OCI-LY3 (cell line): ENCODE measurements around the gene WDR5.

Experiments used
- H2AFZ ChIP-seq: fragments of 200-600, 300-600 bp; shearing (Covaris generic); 2 replicates; pipeline ENCODE4 v1.6.0; 2014; ENCODE audit warnings: antibody characterized with exemption, low read depth, low read length
- H3K27ac ChIP-seq: fragments of 200-600, 300-600 bp; sonication (generic); 2 replicates; pipeline ENCODE4 v1.5.1; 2014; ENCODE audit warnings: mild to moderate bottlenecking, low read length, moderate library complexity, mixed read lengths
- H3K27me3 ChIP-seq: fragments of 200-600, 300-600 bp; sonication (generic); 2 replicates; pipeline ENCODE4 v1.6.1; 2014; ENCODE audit warnings: low read depth, low read length, mixed read lengths
- H3K36me3 ChIP-seq: fragments of 200-600, 300-600 bp; sonication (generic); replicated peaks from 2 replicates; pipeline ENCODE3; 2014; ENCODE audit warnings: low read depth, low read length, mixed read lengths
- H3K4me1 ChIP-seq: fragments of 300-600, 200-600 bp; sonication (generic); 2 replicates; pipeline ENCODE4 v1.6.1; 2014; ENCODE audit warnings: low read length, mixed read lengths
- H3K4me2 ChIP-seq: fragments of 200-600, 300-600 bp; sonication (generic); 2 replicates; pipeline ENCODE4 v1.6.1; 2014; ENCODE audit warnings: low read length, mixed read lengths
- H3K4me3 ChIP-seq: fragments of 300-600, 200-600 bp; sonication (generic); 2 replicates; pipeline ENCODE4 v1.5.1; 2014; ENCODE audit warnings: antibody characterized with exemption, mild to moderate bottlenecking, low read length, moderate library complexity
- H3K79me2 ChIP-seq: fragments of 300-600, 200-600 bp; shearing (Covaris generic); 2 replicates; pipeline ENCODE4 v1.6.1; 2014; ENCODE audit warnings: mild to moderate bottlenecking, low read length, mixed read lengths
- H3K9ac ChIP-seq: fragments of 300-600, 200-600 bp; shearing (Covaris generic); 2 replicates; pipeline ENCODE4 v1.6.0; 2014; ENCODE audit warnings: mild to moderate bottlenecking, low read length, moderate library complexity
- H3K9me3 ChIP-seq: fragments of 200-600, 300-600 bp; shearing (Covaris generic); 2 replicates; pipeline ENCODE4 v1.6.1; 2014; ENCODE audit warnings: low read length, mixed read lengths; ENCODE audit not compliant: insufficient read depth
- H4K20me1 ChIP-seq: fragments of 200-600, 300-600 bp; sonication (generic); 2 replicates; pipeline ENCODE4 v1.6.1; 2016; ENCODE audit warnings: low read length, mixed read lengths; ENCODE audit not compliant: insufficient read depth
- CTCF ChIP-seq: fragments of 200-600, 300-600 bp; sonication (generic); IDR thresholded peaks from 2 replicates; pipeline ENCODE4 v1.5.1; 2014; ENCODE audit warnings: antibody characterized with exemption, low read length, low read depth
- EZH2phosphoT487 ChIP-seq: fragments of 200-600 bp; shearing (Covaris generic); IDR thresholded peaks from 2 replicates; pipeline ENCODE4 v1.6.1; 2018; ENCODE audit warnings: antibody characterized with exemption, mixed run types, low read depth

Gene WDR5

GRCh38 chr9:134152022-134152448, 16.2 kb downstream of the WDR5 start:
- Histone ChIP-seq H3K27me3 (no peaks in the 10 kb centered on the region), H4K20me1 (peaks cover 41% of the 10 kb centered on the region), H3K9ac (no peak overlapping the region), H3K4me3 (no peak overlapping the region), H3K4me1 (peaks cover 27% of the 10 kb centered on the region), H3K36me3 (peaks cover 68% of the 10 kb centered on the region), H3K9me3 (no peaks in the 10 kb centered on the region), H3K4me2 (no peak overlapping the region), H2AFZ (no peak overlapping the region), H3K79me2 (no peaks in the 10 kb centered on the region; the same call in 1 of the 2 replicates), H3K27ac (no peak overlapping the region)
- no peak for TF ChIP-seq EZH2phosphoT487
- no peak for TF ChIP-seq CTCF

GRCh38 chr9:134152488-134152887, 16.6 kb downstream of the WDR5 start:
- no peak overlapping the region for H3K27ac ChIP-seq
- H3K4me3 ChIP-seq: no peak overlapping the region
- H3K4me2 ChIP-seq: no peak overlapping the region
- no peaks in the 10 kb centered on the region for H3K27me3 ChIP-seq
- no peak overlapping the region for H3K9ac ChIP-seq
- H3K4me1 ChIP-seq: peaks cover 27% of the 10 kb centered on the region
- H3K36me3 ChIP-seq: peaks cover 63% of the 10 kb centered on the region
- peaks cover 39% of the 10 kb centered on the region for H4K20me1 ChIP-seq
- TF ChIP-seq EZH2phosphoT487 (no peak), CTCF (no peak)
- H3K79me2 ChIP-seq: no peaks in the 10 kb centered on the region; the same call in 1 of the 2 replicates
- no peak overlapping the region for H2AFZ ChIP-seq
- H3K9me3 ChIP-seq: no peaks in the 10 kb centered on the region

- Histone ChIP-seq H4K20me1 (peaks cover 39% of the 10 kb centered on the region), H3K9ac (no peak overlapping the region), H3K36me3 (peaks cover 64% of the 10 kb centered on the region), H3K79me2 (no peaks in the 10 kb centered on the region; the same call in 1 of the 2 replicates), H2AFZ (no peak overlapping the region), H3K27ac (no peak overlapping the region), H3K4me3 (no peak overlapping the region), H3K4me2 (no peak overlapping the region), H3K4me1 (peaks cover 27% of the 10 kb centered on the region), H3K9me3 (no peaks in the 10 kb centered on the region), H3K27me3 (no peaks in the 10 kb centered on the region)
- TF ChIP-seq CTCF (no peak), EZH2phosphoT487 (no peak)
Observed at GRCh38 chr9:134153450-134153849, 17.6 kb downstream of the WDR5 start.

GRCh38 chr9:134154262-134154701, 18.4 kb downstream of the WDR5 start:
- no peaks in the 10 kb centered on the region for H3K9me3 ChIP-seq
- peaks cover 58% of the 10 kb centered on the region for H3K36me3 ChIP-seq
- H3K79me2 ChIP-seq: no peaks in the 10 kb centered on the region; the same call in 1 of the 2 replicates
- no peaks in the 10 kb centered on the region for H3K27me3 ChIP-seq
- peaks cover 19% of the 10 kb centered on the region for H3K4me1 ChIP-seq
- no peak overlapping the region for H3K9ac ChIP-seq
- H3K4me2 ChIP-seq: no peak overlapping the region
- no peak overlapping the region for H3K27ac ChIP-seq
- H3K4me3 ChIP-seq: no peak overlapping the region
- peaks cover 32% of the 10 kb centered on the region for H4K20me1 ChIP-seq
- no peak overlapping the region for H2AFZ ChIP-seq
- TF ChIP-seq EZH2phosphoT487 (no peak), CTCF (no peak)
